ENCODE results near the gene LAYN. TPM values are rescaled to one million over a fixed set of nuclear protein-coding genes. Genes with fewer than 3 reads are reported as not detected.

Gene LAYN
- total and polyA plus RNA-seq, 12 donors, result 1.6 to 4.9 (median 4.0) TPM

GRCh38 chr11:111575740-111576139, 35.2 kb downstream of the LAYN start:
- DNase-seq, result no peak
- 92 to 94% methylated on average over 6 of the region's 6 CpGs for WGBS, 2 donors
- Histone ChIP-seq H3K27ac (no peak overlapping the region), H3K4me3 (no peak overlapping the region), H3K9me3 (no peaks in the 10 kb centered on the region), H3K4me1 (peaks cover 0 to 28% (median 15%) of the 10 kb centered on the region in 9 donors), H3K27me3 (no peaks in the 10 kb centered on the region), H3K36me3 (no peaks in the 10 kb centered on the region)
- TF ChIP-seq, protein P1, sequence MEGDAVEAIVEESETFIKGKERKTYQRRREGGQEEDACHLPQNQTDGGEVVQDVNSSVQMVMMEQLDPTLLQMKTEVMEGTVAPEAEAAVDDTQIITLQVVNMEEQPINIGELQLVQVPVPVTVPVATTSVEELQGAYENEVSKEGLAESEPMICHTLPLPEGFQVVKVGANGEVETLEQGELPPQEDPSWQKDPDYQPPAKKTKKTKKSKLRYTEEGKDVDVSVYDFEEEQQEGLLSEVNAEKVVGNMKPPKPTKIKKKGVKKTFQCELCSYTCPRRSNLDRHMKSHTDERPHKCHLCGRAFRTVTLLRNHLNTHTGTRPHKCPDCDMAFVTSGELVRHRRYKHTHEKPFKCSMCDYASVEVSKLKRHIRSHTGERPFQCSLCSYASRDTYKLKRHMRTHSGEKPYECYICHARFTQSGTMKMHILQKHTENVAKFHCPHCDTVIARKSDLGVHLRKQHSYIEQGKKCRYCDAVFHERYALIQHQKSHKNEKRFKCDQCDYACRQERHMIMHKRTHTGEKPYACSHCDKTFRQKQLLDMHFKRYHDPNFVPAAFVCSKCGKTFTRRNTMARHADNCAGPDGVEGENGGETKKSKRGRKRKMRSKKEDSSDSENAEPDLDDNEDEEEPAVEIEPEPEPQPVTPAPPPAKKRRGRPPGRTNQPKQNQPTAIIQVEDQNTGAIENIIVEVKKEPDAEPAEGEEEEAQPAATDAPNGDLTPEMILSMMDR (IDR thresholded peaks at IDR 0.05), result no peak
- intact Hi-C loops (cut with DNase I), result no loop called here
- no peak for ATAC-seq

DNA sequence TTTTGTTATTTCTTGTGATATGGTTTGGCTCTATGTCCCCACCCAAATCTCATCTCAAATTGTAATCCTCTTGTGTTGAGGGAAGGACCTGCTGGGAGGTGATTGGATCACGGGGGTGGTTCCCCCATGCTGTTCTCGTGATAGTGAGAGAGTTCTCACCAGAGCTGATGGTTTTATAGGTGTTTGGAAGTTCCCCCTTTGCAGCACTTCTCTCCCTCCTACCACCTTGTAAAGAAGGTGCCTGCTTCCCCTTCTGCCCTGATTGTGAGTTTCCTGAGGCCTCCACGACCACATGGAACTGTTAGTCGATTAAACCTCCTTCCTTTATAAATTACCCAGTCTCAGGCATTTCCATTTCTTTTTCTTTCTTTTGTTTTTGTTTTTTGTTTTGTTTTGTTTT, 37.3 kb downstream of the LAYN start:
- ATAC-seq (no peak), DNase-seq (no peak)
- no peaks in the 10 kb centered on the region for H3K36me3 ChIP-seq
- H3K4me1 ChIP-seq, result peaks cover 0 to 26% (median 15%) of the 10 kb centered on the region in 9 donors
- intact Hi-C loops (cut with DNase I), result no loop called here
- TF ChIP-seq, protein P1 (IDR thresholded peaks at IDR 0.05), result no peak
- no peak overlapping the region for H3K4me3 ChIP-seq
- H3K27me3 ChIP-seq, result no peaks in the 10 kb centered on the region
- no peaks in the 10 kb centered on the region for H3K9me3 ChIP-seq
- 79 to 83% methylated on average over 4 of the region's 4 CpGs for WGBS, 2 donors
- H3K27ac ChIP-seq, result no peak overlapping the region

- Histone ChIP-seq H3K27ac (no peak overlapping the region), H3K4me1 (no peaks in the 10 kb centered on the region), H3K4me3 (no peak overlapping the region), H3K36me3 (no peaks in the 10 kb centered on the region), H3K9me3 (no peaks in the 10 kb centered on the region), H3K27me3 (no peaks in the 10 kb centered on the region)
- DNase-seq (no peak), ATAC-seq (no peak)
- intact Hi-C loops (cut with DNase I), result no loop called here
- WGBS, 2 donors, result 96 to 100% methylated on average over 1 of the region's 1 CpG
- TF ChIP-seq, protein P1 (IDR thresholded peaks at IDR 0.05), result no peak
Measured at GRCh38 chr11:111581341-111581740, 40.8 kb downstream of the LAYN start.

GRCh38 chr11:111582163-111582562, 41.6 kb downstream of the LAYN start:
- TF ChIP-seq, protein P1 (IDR thresholded peaks at IDR 0.05), result no peak
- ATAC-seq (peak in 1 of 8 donors; percentile 8), DNase-seq (no peak)
- intact Hi-C loops (cut with DNase I), result no loop called here
- H3K36me3 ChIP-seq, result no peaks in the 10 kb centered on the region
- H3K27ac ChIP-seq, result no peak overlapping the region
- no peaks in the 10 kb centered on the region for H3K4me1 ChIP-seq
- no peaks in the 10 kb centered on the region for H3K9me3 ChIP-seq
- H3K27me3 ChIP-seq, result no peaks in the 10 kb centered on the region
- no peak overlapping the region for H3K4me3 ChIP-seq
